Panc1 (cell line): ENCODE data around the gene NCK2. TPM values are rescaled to one million over a fixed set of nuclear protein-coding genes. Genes with fewer than 3 reads are reported as not detected.

ENCODE experiments used
- ATAC-seq: fragments of 200-7000 bp; cut with Tn5 transposase; 2 replicates; pipeline ENCODE4 v1.9.1; 2020; ENCODE audit warnings: mild to moderate bottlenecking, moderate library complexity
- BruUV-seq: library from RNA; stranded (reverse); fragments of 400-500 nt; replicated peaks from 2 replicates; lab custom pipeline; 2021; lab: Mats Ljungman, UMichigan
- CTCF ChIA-PET: fragments of 300-600 bp; sonication (Branson Sonifier 250); formaldehyde crosslinking; loops from one replicate; lab custom pipeline; 2022; ENCODE audit warnings: antibody characterized with exemption; lab: Charles Lee
- POLR2A ChIA-PET: fragments of 300-600 bp; sonication (Branson Sonifier 250); formaldehyde crosslinking; loops from one replicate; lab custom pipeline; 2022; ENCODE audit warnings: antibody characterized with exemption; lab: Charles Lee
- DNase-seq: peaks from one replicate; pipeline ENCODE4 v3.0.0-alpha.2; 2010; ENCODE audit warnings: low read depth, low spot score
- H3K27ac ChIP-seq: 2 replicates; pipeline ENCODE4 v1.5.1; 2011; ENCODE audit warnings: mild to moderate bottlenecking, low read length, inconsistent platforms
- H3K27me3 ChIP-seq: fragments of 200-500 bp; sonication (Bioruptor generic); 2 replicates; pipeline ENCODE4 v1.6.0; 2014; ENCODE audit warnings: low read length, inconsistent platforms; ENCODE audit not compliant: control insufficient read depth, insufficient read depth
- H3K36me3 ChIP-seq: fragments of 200-500 bp; sonication (Bioruptor generic); 2 replicates; pipeline ENCODE4 v1.5.1; 2014; ENCODE audit warnings: inconsistent platforms, mild to moderate bottlenecking, low read length, moderate library complexity; ENCODE audit not compliant: control insufficient read depth, insufficient read depth
- H3K4me1 ChIP-seq: 2 replicates; pipeline ENCODE4 v1.5.1; 2011; ENCODE audit warnings: inconsistent platforms, mild to moderate bottlenecking, low read length, moderate library complexity; ENCODE audit not compliant: control insufficient read depth, insufficient read depth
- H3K4me3 ChIP-seq, 2 experiments: 2 replicates each; pipeline ENCODE4 v1.5.1; 2011 to 2012; ENCODE audit warnings: low read depth in 2 of 2, low read length in 2 of 2, mild to moderate bottlenecking in 2 of 2, inconsistent platforms in 1 of 2, moderate library complexity in 1 of 2
- H3K9me3 ChIP-seq: fragments of 200-500 bp; sonication (Bioruptor generic); 2 replicates; pipeline ENCODE4 v1.5.1; 2014; ENCODE audit warnings: low read depth, mild to moderate bottlenecking, inconsistent platforms, low read length, moderate library complexity; ENCODE audit not compliant: control insufficient read depth, insufficient read depth
- POLR2AphosphoS5 ChIP-seq: IDR thresholded peaks from 2 replicates; pipeline ENCODE4 v1.6.1; 2012; ENCODE audit warnings: mild to moderate bottlenecking, low read depth, low read length, moderate library complexity
- REST ChIP-seq, 2 experiments: IDR thresholded peaks; 2 replicates each; pipeline ENCODE4 v1.6.1; 2011 to 2012; ENCODE audit warnings: low read depth in 2 of 2, control low read depth in 1 of 2, low read length in 1 of 2, mild to moderate bottlenecking in 1 of 2, moderate library complexity in 1 of 2; ENCODE audit not compliant: insufficient read depth in 1 of 2
- SIN3A ChIP-seq: IDR thresholded peaks from 2 replicates; pipeline ENCODE4 v1.6.1; 2012; ENCODE audit warnings: low read depth, mild to moderate bottlenecking, low read length, moderate library complexity, borderline replicate concordance; ENCODE audit not compliant: insufficient read depth
- TCF7L2 ChIP-seq: IDR thresholded peaks from 2 replicates; pipeline ENCODE4 v1.6.1; 2011; ENCODE audit warnings: mild to moderate bottlenecking, low read depth, low read length, inconsistent platforms
- in situ Hi-C: cut with HindIII; loops from 2 replicates; pipeline ENCODE4 v1.10.0; 2016; ENCODE audit warnings: low sequenced_read_pairs, low pct_unique_long_range_greater_than_20kb
- intact Hi-C: fragments of 100-400 bp; cut with micrococcal nuclease; formaldehyde crosslinking; loops from one replicate; pipeline ENCODE4 v1.10.0; 2022; ENCODE audit not compliant: unreplicated experiment
- total RNA-seq: library from RNA; stranded (reverse); gene quantifications from one replicate; pipeline ENCODE4 v1.2.1, GENCODE V29; 2021; ENCODE audit not compliant: unreplicated experiment
- TF ChIP-seq, protein P1 (sequence below): fragments of 450-650 bp; IDR thresholded peaks from 2 replicates; pipeline ENCODE4 v1.5.1; 2017; ENCODE audit warnings: mild to moderate bottlenecking

NCK2 gene
- total RNA-seq, 1 experiment from 2014 or later = 60.7 TPM

DNA sequence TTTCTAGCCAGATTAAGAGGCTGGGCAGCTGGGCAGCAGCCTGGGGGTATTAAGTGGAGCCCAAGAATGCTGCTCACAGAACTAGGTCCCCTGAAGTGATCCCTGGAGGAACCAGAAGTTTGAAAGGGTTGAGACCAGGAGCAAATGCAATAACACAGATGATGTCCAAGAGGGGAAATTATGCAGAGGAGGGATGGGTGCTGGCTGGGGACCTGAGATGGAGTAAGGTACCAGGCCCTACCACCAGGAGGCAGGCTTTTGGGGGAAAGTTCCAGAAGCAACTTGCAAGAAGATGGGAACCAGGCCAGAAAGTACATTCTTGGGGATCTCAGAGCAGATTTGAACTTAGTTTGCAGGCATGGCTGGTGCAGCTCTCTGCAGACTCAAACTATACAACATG lies 175.1 kb downstream of the NCK2 start:
- in situ Hi-C loops = no loop called here
- ChIA-PET CTCF (interaction anchor here (0.6 kb wide), 2 partner anchors 11 to 642 kb away, joined by 3 to 8 read pairs; no protein-coding TSS in a partner anchor), POLR2A (no interaction called here)
- no peak overlapping the region for H3K4me3 ChIP-seq
- no TSS peak for BruUV-seq
- no peaks in the 10 kb centered on the region for H3K27me3 ChIP-seq
- peaks cover 4% of the 10 kb centered on the region; the same call in 1 of the 2 replicates for H3K4me1 ChIP-seq
- no peak for TF ChIP-seq TCF7L2
- TF ChIP-seq, protein P1, sequence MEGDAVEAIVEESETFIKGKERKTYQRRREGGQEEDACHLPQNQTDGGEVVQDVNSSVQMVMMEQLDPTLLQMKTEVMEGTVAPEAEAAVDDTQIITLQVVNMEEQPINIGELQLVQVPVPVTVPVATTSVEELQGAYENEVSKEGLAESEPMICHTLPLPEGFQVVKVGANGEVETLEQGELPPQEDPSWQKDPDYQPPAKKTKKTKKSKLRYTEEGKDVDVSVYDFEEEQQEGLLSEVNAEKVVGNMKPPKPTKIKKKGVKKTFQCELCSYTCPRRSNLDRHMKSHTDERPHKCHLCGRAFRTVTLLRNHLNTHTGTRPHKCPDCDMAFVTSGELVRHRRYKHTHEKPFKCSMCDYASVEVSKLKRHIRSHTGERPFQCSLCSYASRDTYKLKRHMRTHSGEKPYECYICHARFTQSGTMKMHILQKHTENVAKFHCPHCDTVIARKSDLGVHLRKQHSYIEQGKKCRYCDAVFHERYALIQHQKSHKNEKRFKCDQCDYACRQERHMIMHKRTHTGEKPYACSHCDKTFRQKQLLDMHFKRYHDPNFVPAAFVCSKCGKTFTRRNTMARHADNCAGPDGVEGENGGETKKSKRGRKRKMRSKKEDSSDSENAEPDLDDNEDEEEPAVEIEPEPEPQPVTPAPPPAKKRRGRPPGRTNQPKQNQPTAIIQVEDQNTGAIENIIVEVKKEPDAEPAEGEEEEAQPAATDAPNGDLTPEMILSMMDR = peak; percentile 62
- no peaks in the 10 kb centered on the region for H3K36me3 ChIP-seq
- ATAC-seq (peak; percentile 63), DNase-seq (no peak)
- peak overlapping the region; percentile 14; the same call in 1 of the 2 replicates for H3K27ac ChIP-seq
- intact Hi-C loops = no loop called here
- no peaks in the 10 kb centered on the region for H3K9me3 ChIP-seq

DNA sequence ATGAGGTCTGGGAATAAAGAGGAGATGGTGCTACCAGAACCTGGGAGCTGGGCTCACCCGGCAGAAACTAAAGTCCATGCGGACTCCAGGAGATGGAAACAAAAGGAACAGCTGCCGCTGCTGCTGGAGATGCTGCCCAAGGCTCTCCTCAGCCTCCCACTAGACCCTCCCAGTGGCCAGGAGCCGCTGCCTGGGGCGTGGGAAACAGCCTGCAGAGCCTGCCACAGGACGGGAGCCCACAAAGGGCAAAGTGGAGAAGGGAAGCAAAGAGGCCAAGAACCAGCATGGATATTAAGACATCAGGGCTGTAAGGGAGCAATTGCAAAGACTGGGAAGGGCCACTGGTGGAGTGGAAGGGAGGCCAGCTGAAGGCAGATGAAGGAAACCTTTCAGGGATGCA lies 179.6 kb downstream of the NCK2 start:
- TF ChIP-seq, protein P1 = no peak
- TF ChIP-seq TCF7L2 (no peak), REST (IDR thresholded peaks at IDR 0.05; ENCODE audit: insufficient read depth in 1 of 2, low read depth in 2 of 2, low read length in 1 of 2) (no peak), POLR2AphosphoS5 (no peak), SIN3A (no peak)
- H3K9me3 ChIP-seq = no peaks in the 10 kb centered on the region
- H3K27ac ChIP-seq = no peak overlapping the region
- H3K36me3 ChIP-seq = no peaks in the 10 kb centered on the region
- no peak overlapping the region for H3K4me3 ChIP-seq
- in situ Hi-C loops (no loop called here), intact Hi-C loops (no loop called here)
- DNase-seq (no peak), ATAC-seq (no peak)
- H3K27me3 ChIP-seq = no peaks in the 10 kb centered on the region
- ChIA-PET CTCF (interaction anchor here (0.6 kb wide), 1 partner anchor 686 kb away, joined by 15 read pairs; no protein-coding TSS in a partner anchor), POLR2A (no interaction called here)
- H3K4me1 ChIP-seq = no peaks in the 10 kb centered on the region
- no TSS peak for BruUV-seq
